ENCODE data around the gene PTOV1.

Gene PTOV1

DNA sequence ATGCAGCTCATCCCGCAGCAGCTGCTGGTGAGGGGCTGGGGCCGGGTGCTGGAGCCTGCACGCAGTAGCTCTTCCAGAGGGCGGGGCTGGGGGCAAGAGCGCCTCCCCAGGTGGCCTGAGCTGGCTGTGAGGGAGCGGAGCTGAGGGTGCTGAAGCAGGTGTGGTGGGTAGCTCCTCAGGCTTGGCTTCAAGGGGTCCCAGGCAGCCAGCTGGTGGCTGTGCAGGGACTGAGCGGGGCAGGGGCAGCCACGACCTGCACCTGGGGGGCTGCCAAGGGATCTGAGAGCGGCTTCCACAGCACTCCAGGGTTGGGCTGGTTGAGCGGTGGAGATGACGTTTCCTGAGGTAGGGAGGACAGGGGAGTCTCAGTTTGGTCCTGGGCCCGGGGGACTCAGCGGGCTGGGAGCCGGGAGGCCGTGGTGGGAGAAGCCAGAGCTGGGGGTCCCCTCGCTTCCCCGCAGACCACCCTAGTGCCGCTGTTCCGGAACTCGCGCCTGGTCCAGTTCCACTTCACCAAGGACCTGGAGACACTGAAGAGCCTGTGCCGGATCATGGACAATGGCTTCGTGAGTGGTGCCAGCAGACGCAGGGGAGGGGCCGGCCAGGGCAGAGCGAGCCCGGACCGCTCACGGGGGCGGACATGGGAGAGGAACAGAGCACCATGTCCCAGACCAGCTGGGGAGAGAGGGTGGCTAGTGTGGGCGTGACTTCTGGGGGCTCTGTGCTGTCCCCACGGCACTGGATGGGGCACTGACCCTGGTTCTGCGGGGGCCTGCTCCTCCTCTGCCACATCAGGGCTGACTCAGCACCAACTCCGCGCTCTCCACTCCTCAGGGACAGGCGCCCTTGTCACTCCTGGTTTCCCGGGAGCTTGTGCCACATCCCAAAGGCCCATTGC, 7.4 kb downstream of the PTOV1 start:
- DNase-seq (ENCODE audit: low read depth): no peak
- TF ChIP-seq, protein P1, sequence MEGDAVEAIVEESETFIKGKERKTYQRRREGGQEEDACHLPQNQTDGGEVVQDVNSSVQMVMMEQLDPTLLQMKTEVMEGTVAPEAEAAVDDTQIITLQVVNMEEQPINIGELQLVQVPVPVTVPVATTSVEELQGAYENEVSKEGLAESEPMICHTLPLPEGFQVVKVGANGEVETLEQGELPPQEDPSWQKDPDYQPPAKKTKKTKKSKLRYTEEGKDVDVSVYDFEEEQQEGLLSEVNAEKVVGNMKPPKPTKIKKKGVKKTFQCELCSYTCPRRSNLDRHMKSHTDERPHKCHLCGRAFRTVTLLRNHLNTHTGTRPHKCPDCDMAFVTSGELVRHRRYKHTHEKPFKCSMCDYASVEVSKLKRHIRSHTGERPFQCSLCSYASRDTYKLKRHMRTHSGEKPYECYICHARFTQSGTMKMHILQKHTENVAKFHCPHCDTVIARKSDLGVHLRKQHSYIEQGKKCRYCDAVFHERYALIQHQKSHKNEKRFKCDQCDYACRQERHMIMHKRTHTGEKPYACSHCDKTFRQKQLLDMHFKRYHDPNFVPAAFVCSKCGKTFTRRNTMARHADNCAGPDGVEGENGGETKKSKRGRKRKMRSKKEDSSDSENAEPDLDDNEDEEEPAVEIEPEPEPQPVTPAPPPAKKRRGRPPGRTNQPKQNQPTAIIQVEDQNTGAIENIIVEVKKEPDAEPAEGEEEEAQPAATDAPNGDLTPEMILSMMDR (IDR thresholded peaks at IDR 0.05; ENCODE audit: control insufficient read depth, insufficient read depth, low read depth, low read length, missing control alignments): no peak
- no peak overlapping the region for H3K4me3 ChIP-seq (ENCODE audit: control insufficient read depth, low read depth, low read length)

DNA sequence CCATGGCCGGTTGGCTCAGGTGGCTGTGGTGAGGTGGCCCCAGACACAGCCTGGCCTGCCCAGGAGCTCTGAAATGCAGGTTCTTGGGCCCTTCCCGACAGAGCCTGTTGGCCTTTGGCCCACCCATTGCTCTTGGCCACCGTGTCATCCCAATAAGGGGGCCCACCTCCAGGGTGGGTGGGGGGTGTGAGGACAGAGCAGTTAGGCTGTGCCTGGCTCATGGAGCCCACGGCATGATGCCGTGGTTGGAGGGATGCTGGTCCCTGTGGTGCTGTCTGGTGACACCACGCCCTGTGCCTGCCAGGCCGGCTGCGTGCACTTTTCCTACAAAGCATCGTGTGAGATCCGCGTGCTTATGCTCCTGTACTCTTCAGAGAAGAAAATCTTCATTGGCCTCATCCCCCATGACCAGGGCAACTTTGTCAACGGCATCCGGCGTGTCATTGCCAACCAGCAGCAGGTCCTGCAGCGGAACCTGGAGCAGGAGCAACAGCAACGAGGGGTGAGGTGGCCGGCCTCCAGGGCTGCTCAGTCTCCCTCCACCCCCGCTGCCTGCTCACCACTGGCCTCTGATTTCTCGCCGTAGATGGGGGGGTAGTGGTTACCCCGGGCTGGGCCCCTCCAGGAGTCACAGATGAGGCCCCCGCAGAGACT, 8.8 kb downstream of the PTOV1 start:
- H3K4me3 ChIP-seq (ENCODE audit: control insufficient read depth, low read depth, low read length): no peak overlapping the region
- no peak for DNase-seq (ENCODE audit: low read depth)
- TF ChIP-seq, protein P1 (IDR thresholded peaks at IDR 0.05; ENCODE audit: control insufficient read depth, insufficient read depth, low read depth, low read length, missing control alignments): no peak

- DNase-seq (ENCODE audit: low read depth): no peak
- H3K4me3 ChIP-seq (ENCODE audit: control insufficient read depth, low read depth, low read length): no peak overlapping the region
- TF ChIP-seq, protein P1 (IDR thresholded peaks at IDR 0.05; ENCODE audit: control insufficient read depth, insufficient read depth, low read depth, low read length, missing control alignments): no peak
These were observed 9.6 kb downstream of the PTOV1 start for GRCh38 chr19:49860336-49861102.

DNA sequence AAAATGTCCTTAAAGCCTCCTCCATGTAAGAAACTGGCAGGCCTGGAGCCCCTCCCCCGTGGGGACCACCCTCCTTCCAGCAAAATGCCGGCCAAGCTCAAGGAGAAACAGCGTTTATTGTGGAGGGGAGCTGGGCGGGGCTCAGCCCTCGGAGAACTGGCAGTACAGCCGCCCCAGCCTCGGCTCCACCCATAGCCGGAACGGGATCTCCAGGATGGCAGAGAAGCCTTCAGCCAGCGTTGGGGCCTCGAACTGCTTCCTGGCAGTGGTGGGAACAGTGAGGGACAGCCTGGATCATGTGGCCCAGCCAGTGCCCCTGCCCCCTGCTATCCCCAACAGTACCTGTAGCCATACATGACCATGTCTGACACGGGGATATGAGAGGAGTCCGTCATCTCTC, 10.1 kb downstream of the PTOV1 start:
- H3K4me3 ChIP-seq (ENCODE audit: control insufficient read depth, low read depth, low read length): no peak overlapping the region
- no peak for DNase-seq (ENCODE audit: low read depth)
- TF ChIP-seq, protein P1 (IDR thresholded peaks at IDR 0.05; ENCODE audit: control insufficient read depth, insufficient read depth, low read depth, low read length, missing control alignments): no peak

DNA sequence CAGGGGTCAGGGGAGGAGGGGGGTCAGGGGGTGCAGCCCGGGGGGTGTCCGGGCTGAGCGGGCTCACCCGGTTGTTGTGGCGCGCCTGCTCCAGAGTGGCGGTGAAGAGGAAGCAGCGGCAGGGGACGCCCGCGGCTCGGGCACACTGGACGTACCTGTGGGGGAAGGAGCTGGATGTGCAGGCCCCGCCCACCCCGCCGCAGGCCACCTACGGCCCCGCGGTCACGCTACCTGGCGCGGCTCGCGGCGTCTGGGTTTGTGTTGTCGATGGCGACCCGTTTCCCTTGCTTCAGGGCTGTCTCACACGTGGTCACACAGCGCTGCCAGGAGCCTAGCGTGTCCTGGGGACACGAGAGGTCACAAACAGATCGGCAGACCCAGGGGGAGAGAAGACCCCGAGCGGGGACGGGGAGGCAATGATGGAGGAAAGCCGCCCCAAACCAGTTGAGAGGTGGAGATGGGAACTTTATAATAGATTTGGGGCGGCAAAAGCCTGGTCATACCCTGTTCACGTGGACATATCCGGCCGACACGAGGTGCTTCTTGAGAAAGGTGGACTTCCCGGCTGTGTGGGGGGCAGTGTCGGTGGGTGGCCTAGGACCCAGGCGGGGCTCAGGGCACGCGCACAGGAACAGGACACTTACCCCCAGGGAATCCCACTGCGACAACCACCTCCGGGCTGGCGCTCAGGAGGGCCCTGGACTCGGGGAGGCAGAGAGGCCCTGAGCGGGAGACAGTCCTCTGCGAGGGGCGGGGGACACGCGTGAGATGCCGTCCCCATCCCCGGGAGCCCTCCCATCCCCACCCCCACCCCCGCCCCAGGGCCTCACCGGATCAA, 10.8 kb downstream of the PTOV1 start:
- TF ChIP-seq, protein P1 (IDR thresholded peaks at IDR 0.05; ENCODE audit: control insufficient read depth, insufficient read depth, low read depth, low read length, missing control alignments): no peak

More for the DNA sequence above, 10.8 kb downstream of the PTOV1 start:
- H3K4me3 ChIP-seq (ENCODE audit: control insufficient read depth, low read depth, low read length): no peak overlapping the region
- no peak for DNase-seq (ENCODE audit: low read depth)
